Measurements from ENCODE around the gene AIPL1. TPM values are rescaled to one million over a fixed set of nuclear protein-coding genes. Genes with fewer than 3 reads are reported as not detected.

Gene AIPL1
- total RNA-seq, 2 experiments from 2014 or later: not detected

DNA sequence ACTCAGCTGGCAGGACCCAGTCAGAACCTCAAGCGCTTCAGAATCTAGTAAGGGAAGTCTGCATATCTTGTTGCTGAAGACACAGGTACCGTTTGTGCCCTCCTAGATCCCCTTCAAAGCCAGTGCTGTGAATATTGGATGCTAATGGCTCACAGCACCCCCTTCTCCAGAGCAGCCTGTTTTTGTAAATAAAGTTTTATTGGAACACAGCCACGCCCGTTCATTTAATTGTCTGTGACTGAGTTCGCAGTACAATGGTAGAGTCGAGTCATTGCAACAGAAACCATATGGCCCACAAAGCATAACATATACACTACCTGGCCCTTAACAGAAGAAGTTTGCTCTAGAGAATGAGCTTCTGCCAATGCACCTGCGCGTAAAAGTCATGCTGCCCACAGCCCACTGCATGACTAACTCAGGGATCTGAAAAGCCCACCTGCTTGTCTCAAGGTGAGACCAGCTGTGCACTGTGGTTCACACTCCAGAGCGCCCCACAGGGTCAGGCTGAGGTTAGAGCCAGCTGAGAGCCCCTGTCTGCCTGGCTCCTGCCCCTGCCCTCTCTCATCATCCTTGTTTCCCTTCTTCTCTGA lies 48.8 kb downstream of the AIPL1 start:
- H3K27ac Mint-ChIP-seq: no peak overlapping the region
- no peaks in the 10 kb centered on the region for H3K36me3 Mint-ChIP-seq
- peaks cover 19% of the 10 kb centered on the region for H3K27me3 Mint-ChIP-seq
- H3K4me1 Mint-ChIP-seq: no peaks in the 10 kb centered on the region
- no peaks in the 10 kb centered on the region for H3K9me3 Mint-ChIP-seq
- DNase-seq: no peak
- no peak overlapping the region for H3K4me3 Mint-ChIP-seq

DNA sequence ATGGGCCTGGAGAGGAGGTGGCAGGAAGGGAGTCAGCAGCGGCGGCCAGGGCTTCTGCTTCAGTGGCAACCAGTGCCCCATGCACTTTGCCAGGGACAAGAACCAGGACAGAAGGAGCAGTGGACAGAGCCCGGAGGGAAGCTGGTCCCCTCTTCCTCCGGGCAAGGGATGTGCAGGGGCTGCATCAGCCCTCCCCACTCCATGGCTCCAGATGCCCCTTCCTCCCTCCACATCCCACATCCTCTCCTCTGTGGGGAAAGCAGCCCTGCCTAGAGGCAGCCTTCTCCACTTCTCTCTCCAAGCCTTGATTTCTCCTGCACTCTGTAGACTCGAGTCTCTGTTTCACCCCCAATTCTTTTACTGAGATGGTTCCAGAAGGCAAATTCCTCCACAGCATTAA lies 50.4 kb downstream of the AIPL1 start:
- H3K27me3 Mint-ChIP-seq: peaks cover 22% of the 10 kb centered on the region
- H3K9me3 Mint-ChIP-seq: peaks cover 1% of the 10 kb centered on the region
- DNase-seq: no peak
- H3K4me3 Mint-ChIP-seq: no peak overlapping the region
- H3K4me1 Mint-ChIP-seq: no peaks in the 10 kb centered on the region
- H3K36me3 Mint-ChIP-seq: no peaks in the 10 kb centered on the region
- no peak overlapping the region for H3K27ac Mint-ChIP-seq

DNA sequence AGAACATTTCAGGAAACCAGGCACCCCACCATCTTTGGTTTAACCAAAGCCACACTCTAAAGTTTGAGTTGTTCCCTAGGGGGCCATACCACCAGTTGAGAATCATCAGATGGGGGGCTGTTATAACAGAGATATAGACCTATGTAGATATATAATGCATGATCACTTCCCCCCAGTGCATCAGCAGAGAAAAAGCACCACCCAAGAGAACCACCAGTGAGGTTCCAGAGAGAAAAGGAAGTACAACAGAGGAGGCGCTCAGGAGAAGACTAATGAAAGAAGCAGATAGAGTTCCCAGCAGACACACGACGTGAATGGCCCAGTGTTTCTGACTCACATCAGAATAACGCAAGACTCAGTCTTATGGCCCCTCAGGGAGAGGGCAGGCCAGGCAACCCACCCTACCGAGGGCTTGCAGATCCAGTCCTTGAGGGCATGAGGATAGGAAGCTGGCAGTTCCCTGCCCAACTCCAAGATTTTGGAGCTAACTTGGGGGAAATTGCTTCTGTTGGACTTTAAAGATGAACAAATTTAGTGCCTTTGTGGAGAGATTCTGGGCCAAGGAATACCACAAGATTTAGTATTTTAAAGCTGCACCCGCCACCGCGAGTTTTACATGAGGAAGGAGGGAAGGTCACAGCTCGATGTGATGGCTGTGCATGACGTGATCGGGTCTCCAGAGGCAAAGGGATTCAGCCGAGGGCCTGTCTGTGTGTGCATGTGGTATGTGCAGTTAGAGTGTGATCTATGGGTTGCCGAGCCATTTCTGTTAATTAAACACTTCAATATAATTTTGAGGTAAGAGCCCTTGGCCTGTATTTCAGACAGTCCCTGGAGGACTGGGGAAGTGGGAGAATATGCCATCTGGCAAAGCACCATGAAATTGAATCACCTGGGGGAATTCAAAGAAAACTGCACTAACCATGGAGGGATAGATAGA lies 53.1 kb downstream of the AIPL1 start:
- no peak overlapping the region for H3K27ac Mint-ChIP-seq
- DNase-seq: no peak
- H3K4me3 Mint-ChIP-seq: no peak overlapping the region
- no peaks in the 10 kb centered on the region for H3K36me3 Mint-ChIP-seq
- H3K27me3 Mint-ChIP-seq: peaks cover 46% of the 10 kb centered on the region
- H3K9me3 Mint-ChIP-seq: peaks cover 1% of the 10 kb centered on the region
- H3K4me1 Mint-ChIP-seq: no peaks in the 10 kb centered on the region

DNA sequence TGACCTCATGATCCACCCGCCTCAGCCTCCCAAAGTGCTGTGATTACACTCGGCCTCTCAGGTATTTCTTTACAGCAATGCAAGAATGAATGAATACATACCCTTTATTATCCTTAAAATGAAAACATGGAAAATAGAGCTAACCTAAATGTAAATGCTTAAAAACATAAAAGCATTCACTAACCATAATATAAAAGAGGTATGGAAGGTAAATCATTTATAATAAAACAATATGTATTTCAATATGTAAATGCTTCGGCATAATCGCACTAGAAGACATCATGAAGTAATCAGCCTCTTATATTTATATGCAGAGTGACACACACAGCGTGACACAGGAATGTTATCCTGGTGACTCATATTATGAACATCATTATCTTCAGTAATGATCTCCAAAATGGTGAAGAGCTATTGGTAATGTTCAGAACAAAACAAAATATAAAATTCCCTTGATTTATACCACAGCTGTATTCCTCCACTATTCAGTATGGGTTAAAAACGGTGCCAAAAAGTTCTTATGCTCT lies 53.9 kb downstream of the AIPL1 start:
- H3K4me1 Mint-ChIP-seq: no peaks in the 10 kb centered on the region
- no peak overlapping the region for H3K4me3 Mint-ChIP-seq
- no peak for DNase-seq
- H3K27ac Mint-ChIP-seq: no peak overlapping the region
- peaks cover 48% of the 10 kb centered on the region for H3K27me3 Mint-ChIP-seq
- H3K9me3 Mint-ChIP-seq: peaks cover 1% of the 10 kb centered on the region
- H3K36me3 Mint-ChIP-seq: no peaks in the 10 kb centered on the region

DNA sequence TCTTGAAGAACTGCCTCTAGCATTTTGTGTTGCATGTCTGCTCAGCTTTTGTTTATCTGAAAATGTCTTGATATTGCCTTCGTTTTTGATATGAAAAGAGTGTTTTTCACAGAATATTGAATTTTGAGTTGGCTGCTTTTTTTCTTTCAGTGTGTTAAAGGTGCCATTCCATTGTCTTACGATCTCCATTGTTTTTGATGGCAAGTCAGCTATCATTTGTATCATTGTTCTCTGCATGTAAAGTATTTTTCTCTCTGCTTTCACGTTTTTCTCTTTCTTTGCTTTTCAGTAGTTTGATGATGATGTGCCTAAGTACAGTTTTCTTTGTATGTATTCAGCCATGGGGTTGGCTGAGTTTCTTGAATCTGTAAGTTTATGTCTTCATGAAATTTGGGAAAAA lies 57.0 kb downstream of the AIPL1 start:
- Mint-ChIP-seq H3K27ac (no peak overlapping the region), H3K4me3 (no peak overlapping the region), H3K4me1 (peaks cover 19% of the 10 kb centered on the region), H3K27me3 (peaks cover 41% of the 10 kb centered on the region), H3K36me3 (no peaks in the 10 kb centered on the region), H3K9me3 (peaks cover 1% of the 10 kb centered on the region)
- DNase-seq: no peak

DNA sequence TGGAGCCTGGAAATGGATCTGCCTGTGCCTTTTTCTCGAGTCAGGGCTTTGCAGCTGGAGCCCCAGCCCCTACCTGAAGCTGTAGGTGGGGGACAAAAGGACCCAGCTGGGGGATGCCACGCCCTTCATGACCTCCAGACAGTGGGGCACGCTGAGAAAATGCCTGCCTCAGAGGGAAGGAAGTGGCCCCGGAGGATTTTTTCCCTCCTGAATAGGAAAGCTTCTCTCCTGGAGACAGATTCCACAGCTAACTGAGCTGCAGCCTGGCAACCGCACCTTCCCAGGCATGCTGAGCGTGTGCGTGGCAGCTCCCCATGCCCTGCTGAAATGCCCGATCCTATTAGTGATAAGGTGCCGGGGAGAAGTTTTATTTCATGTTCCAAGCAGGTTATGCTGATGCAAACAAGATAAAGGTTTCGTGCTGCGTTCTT lies 58.0 kb downstream of the AIPL1 start:
- Mint-ChIP-seq H3K9me3 (peaks cover 1% of the 10 kb centered on the region), H3K4me1 (peaks cover 19% of the 10 kb centered on the region), H3K27ac (no peak overlapping the region), H3K36me3 (no peaks in the 10 kb centered on the region), H3K27me3 (peaks cover 50% of the 10 kb centered on the region), H3K4me3 (no peak overlapping the region)
- DNase-seq: no peak

DNA sequence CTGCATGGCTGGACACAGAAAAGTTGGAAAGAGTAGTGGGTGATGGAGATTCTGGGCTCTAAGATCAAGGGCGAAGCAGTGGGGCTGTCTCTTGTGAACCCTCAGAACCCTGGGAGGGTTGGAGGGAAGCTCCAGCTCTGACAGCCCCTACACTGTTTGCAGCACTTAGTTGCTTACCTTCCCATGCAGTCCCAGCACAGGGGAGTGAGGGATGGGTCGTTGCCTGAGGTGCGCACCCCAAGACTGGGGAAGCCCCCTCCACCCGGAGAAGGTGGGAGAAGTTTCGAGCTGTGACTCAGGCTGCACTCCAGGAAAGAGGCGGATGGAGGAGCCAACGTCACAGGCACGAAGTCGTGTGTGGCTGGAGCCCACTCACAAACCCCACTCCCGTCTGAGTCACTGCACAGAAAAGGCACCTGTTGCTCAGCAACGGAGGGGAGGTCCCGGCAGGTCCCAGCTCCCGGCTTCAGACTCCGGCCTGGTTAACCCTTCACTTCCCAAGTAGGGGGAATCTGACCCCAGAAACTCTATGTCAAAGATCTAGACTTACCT lies 60.1 kb downstream of the AIPL1 start:
- H3K4me3 Mint-ChIP-seq: peak overlapping the region; percentile 42
- H3K27ac Mint-ChIP-seq: peak overlapping the region; percentile 27

DNA sequence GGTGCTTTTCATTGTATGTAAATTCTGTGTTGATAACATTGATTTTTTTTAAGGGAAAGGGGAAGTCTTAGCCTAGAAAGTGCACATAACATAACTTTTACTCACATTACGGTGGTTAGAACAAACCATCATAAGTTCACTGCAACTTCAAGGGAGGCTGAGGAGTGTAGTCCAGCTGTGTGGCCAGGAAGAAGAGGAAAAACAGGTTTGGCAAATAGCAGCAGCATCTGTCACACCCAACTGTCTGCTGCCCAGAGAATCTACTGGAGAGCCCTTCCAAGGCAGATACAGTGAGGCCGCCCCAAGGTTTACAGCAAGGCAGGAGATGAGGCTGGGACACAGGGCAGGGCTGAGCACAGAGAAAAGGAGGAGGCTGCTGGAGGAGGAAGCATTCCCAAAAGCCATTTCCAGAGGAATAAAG lies 60.6 kb downstream of the AIPL1 start:
- Mint-ChIP-seq H3K36me3 (no peaks in the 10 kb centered on the region), H3K27ac (peak overlapping the region; percentile 27), H3K9me3 (no peaks in the 10 kb centered on the region), H3K4me1 (peaks cover 19% of the 10 kb centered on the region), H3K27me3 (peaks cover 56% of the 10 kb centered on the region), H3K4me3 (peak overlapping the region; percentile 42)
- no peak for DNase-seq

More for the DNA sequence above, 60.1 kb downstream of the AIPL1 start:
- peak; percentile 84 for DNase-seq
- peaks cover 19% of the 10 kb centered on the region for H3K4me1 Mint-ChIP-seq
- H3K36me3 Mint-ChIP-seq: no peaks in the 10 kb centered on the region
- peaks cover 54% of the 10 kb centered on the region for H3K27me3 Mint-ChIP-seq
- H3K9me3 Mint-ChIP-seq: no peaks in the 10 kb centered on the region

Other genes with a start within 250 kb of the AIPL1 start
- 1 to 10 TPM; 4.8 to 5.7 TPM for gene PIMREG, start 9.3 kb upstream of the AIPL1 start, total RNA-seq
- gene PITPNM3, start 121.4 kb upstream of the AIPL1 start, total RNA-seq: under 1 TPM; 0.49 to 0.72 TPM
- 10 to 100 TPM; 14.8 to 15.8 TPM for gene KIAA0753, start 205.6 kb upstream of the AIPL1 start, total RNA-seq
- gene TXNDC17, start 205.9 kb upstream of the AIPL1 start, total RNA-seq: 100 to 1,000 TPM; 127 to 128 TPM
- 10 to 100 TPM; 20.1 to 21.6 TPM for gene MED31, start 216.5 kb upstream of the AIPL1 start, total RNA-seq
- gene C17orf100, start 216.6 kb upstream of the AIPL1 start, total RNA-seq: 1 to 10 TPM; 1.4 to 1.8 TPM

Measured in activated naive CD8-positive, alpha-beta T cell treated with anti-CD3 and anti-CD28 coated beads for 36 hours (primary cell).